ENCODE results near the gene CCL11.

DNA sequence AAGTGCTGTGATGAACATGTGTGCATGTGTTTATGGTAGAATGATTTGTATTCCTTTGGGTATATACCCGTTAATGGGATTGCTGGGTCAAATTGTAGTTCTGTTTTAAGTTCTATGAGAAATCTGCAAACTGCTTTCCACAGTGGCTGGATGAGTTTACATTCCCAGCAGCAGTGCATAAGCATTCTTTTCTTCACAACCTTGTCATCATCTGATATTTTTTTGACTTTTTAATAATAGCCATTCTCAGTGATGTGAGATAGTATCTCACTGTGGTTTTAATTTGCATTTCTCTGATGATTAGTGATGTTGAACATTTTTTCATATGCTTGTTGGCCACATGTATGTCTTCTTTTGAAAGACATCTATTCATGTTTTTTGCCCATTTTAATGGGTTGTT lies 52.2 kb downstream of the CCL11 start:
- no peak for TF ChIP-seq CTCF (IDR thresholded peaks at IDR 0.05)
- TF ChIP-seq, protein P1, sequence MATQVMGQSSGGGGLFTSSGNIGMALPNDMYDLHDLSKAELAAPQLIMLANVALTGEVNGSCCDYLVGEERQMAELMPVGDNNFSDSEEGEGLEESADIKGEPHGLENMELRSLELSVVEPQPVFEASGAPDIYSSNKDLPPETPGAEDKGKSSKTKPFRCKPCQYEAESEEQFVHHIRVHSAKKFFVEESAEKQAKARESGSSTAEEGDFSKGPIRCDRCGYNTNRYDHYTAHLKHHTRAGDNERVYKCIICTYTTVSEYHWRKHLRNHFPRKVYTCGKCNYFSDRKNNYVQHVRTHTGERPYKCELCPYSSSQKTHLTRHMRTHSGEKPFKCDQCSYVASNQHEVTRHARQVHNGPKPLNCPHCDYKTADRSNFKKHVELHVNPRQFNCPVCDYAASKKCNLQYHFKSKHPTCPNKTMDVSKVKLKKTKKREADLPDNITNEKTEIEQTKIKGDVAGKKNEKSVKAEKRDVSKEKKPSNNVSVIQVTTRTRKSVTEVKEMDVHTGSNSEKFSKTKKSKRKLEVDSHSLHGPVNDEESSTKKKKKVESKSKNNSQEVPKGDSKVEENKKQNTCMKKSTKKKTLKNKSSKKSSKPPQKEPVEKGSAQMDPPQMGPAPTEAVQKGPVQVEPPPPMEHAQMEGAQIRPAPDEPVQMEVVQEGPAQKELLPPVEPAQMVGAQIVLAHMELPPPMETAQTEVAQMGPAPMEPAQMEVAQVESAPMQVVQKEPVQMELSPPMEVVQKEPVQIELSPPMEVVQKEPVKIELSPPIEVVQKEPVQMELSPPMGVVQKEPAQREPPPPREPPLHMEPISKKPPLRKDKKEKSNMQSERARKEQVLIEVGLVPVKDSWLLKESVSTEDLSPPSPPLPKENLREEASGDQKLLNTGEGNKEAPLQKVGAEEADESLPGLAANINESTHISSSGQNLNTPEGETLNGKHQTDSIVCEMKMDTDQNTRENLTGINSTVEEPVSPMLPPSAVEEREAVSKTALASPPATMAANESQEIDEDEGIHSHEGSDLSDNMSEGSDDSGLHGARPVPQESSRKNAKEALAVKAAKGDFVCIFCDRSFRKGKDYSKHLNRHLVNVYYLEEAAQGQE (IDR thresholded peaks at IDR 0.05; ENCODE audit: insufficient read depth in 1 of 2, low read depth in 2 of 2, low read length in 1 of 2), result no peak
- TF ChIP-seq POLR2AphosphoS5 (IDR thresholded peaks at IDR 0.05; ENCODE audit: low read depth, low read length), result no peak
- no peak for TF ChIP-seq SIN3A (IDR thresholded peaks at IDR 0.05; ENCODE audit: borderline replicate concordance, insufficient read depth, low read depth, low read length)

Measured in Panc1 (cell line).